Parathyroid adenoma (tissue), 2 donors: Measurements from ENCODE around the gene NKG7.

Experiments used
- H2AFZ ChIP-seq: fragments of 300-600 bp; sonication (generic); one replicate; pipeline ENCODE4 v1.7.0; 2017; ENCODE audit warnings: antibody characterized with exemption, mild to moderate bottlenecking
- H3K27ac ChIP-seq: fragments of 300-600 bp; sonication (generic); one replicate; pipeline ENCODE4 v1.7.0; 2017
- H3K27me3 ChIP-seq: fragments of 300-600 bp; sonication (generic); one replicate; pipeline ENCODE4 v1.7.0; 2017; ENCODE audit warnings: low read length; ENCODE audit not compliant: control insufficient read depth, insufficient read depth
- H3K36me3 ChIP-seq: fragments of 300-600 bp; sonication (generic); one replicate; pipeline ENCODE4 v1.7.0; 2017; ENCODE audit warnings: low read length; ENCODE audit not compliant: control insufficient read depth, insufficient read depth
- H3K4me1 ChIP-seq: fragments of 300-600 bp; sonication (generic); one replicate; pipeline ENCODE4 v1.7.0; 2017; ENCODE audit warnings: control low read depth
- H3K4me2 ChIP-seq: fragments of 300-600 bp; sonication (generic); one replicate; pipeline ENCODE4 v1.7.0; 2017; ENCODE audit warnings: low read length
- H3K4me3 ChIP-seq: fragments of 300-600 bp; sonication (generic); one replicate; pipeline ENCODE4 v1.7.0; 2017; ENCODE audit warnings: low read depth, low read length
- H3K79me2 ChIP-seq: fragments of 300-600 bp; sonication (generic); one replicate; pipeline ENCODE4 v1.7.0; 2017; ENCODE audit warnings: control low read depth
- H3K9ac ChIP-seq: fragments of 300-600 bp; sonication (generic); one replicate; pipeline ENCODE4 v1.7.0; 2017; ENCODE audit warnings: mild to moderate bottlenecking
- H3K9me3 ChIP-seq: fragments of 300-600 bp; sonication (generic); one replicate; pipeline ENCODE4 v1.7.0; 2017; ENCODE audit warnings: low read length; ENCODE audit not compliant: control insufficient read depth
- TF ChIP-seq, protein P1 (sequence below): fragments of 300-600 bp; sonication (generic); IDR thresholded peaks from one replicate; pipeline ENCODE4 v1.7.0; 2017; ENCODE audit warnings: antibody characterized with exemption, mild to moderate bottlenecking
- donor health status: primary hyperparathyroidism.

Gene NKG7

DNA sequence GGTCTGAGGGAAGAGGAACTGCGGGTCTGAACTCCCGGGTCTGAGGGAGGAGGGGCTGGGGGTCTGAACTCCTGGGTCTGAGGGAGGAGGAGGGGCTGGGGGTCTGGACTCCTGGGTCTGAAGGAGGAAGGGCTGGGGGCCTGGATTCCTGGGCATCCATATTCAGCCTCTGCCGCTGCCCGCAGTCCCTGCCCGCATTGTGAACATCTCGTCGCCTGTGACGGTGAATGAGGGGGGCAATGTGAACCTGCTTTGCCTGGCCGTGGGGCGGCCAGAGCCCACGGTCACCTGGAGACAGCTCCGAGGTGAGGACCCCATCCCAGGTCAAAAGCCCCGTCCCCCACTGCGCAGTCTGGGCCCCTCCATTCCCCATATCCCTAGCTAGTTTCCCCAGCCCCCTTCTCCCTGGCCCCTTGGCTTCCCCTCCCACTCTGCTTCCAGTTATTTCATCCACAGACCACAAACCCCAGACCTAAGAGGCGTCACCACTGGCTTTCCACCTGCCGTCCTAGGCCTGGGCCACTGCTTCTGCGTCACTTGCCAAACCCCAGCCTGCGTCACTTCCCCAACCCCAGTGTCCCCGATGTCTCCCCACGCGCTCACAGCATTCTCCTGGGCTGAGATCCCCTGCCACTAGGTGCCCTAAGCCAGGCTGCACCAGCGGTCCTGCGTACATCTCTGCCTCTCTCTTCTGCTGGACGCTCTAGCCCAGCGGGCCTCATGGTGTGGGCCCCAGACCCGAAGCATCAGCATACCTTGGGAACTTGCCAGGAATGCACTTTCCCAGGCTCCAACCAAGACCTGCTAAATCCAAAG, 47.1 kb downstream of the NKG7 start:
- no peak overlapping the region for H3K27ac ChIP-seq
- H3K4me3 ChIP-seq = no peak overlapping the region
- no peaks in the 10 kb centered on the region for H3K9me3 ChIP-seq
- no peaks in the 10 kb centered on the region for H3K36me3 ChIP-seq
- H3K9ac ChIP-seq = no peak overlapping the region
- TF ChIP-seq, protein P1, sequence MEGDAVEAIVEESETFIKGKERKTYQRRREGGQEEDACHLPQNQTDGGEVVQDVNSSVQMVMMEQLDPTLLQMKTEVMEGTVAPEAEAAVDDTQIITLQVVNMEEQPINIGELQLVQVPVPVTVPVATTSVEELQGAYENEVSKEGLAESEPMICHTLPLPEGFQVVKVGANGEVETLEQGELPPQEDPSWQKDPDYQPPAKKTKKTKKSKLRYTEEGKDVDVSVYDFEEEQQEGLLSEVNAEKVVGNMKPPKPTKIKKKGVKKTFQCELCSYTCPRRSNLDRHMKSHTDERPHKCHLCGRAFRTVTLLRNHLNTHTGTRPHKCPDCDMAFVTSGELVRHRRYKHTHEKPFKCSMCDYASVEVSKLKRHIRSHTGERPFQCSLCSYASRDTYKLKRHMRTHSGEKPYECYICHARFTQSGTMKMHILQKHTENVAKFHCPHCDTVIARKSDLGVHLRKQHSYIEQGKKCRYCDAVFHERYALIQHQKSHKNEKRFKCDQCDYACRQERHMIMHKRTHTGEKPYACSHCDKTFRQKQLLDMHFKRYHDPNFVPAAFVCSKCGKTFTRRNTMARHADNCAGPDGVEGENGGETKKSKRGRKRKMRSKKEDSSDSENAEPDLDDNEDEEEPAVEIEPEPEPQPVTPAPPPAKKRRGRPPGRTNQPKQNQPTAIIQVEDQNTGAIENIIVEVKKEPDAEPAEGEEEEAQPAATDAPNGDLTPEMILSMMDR = no peak
- H3K27me3 ChIP-seq = no peaks in the 10 kb centered on the region
- peaks cover 4% of the 10 kb centered on the region for H3K4me1 ChIP-seq
- no peak overlapping the region for H3K4me2 ChIP-seq
- H2AFZ ChIP-seq = no peak overlapping the region
- H3K79me2 ChIP-seq = no peaks in the 10 kb centered on the region

DNA sequence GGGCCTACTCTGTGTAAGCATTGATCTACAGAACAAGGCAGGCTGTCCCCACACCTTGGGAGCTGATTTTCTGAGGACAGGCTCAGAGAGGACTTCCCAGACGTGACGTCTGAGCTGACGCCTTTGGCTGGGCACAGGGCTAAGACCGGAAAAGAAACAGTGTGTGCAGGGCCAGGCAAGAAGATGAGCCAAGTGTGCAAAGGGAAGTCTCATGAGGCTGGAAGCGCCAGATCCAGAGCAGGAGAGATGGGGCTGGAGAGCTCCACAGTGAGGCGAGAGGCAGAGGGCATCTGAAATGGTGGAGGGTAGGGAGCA, 48.3 kb downstream of the NKG7 start:
- Histone ChIP-seq H3K36me3 (no peaks in the 10 kb centered on the region), H3K79me2 (no peaks in the 10 kb centered on the region), H3K27me3 (no peaks in the 10 kb centered on the region), H2AFZ (no peak overlapping the region), H3K4me1 (peaks cover 12% of the 10 kb centered on the region), H3K27ac (no peak overlapping the region), H3K9me3 (no peaks in the 10 kb centered on the region), H3K4me2 (no peak overlapping the region), H3K9ac (no peak overlapping the region), H3K4me3 (no peak overlapping the region)
- TF ChIP-seq, protein P1 = no peak

DNA sequence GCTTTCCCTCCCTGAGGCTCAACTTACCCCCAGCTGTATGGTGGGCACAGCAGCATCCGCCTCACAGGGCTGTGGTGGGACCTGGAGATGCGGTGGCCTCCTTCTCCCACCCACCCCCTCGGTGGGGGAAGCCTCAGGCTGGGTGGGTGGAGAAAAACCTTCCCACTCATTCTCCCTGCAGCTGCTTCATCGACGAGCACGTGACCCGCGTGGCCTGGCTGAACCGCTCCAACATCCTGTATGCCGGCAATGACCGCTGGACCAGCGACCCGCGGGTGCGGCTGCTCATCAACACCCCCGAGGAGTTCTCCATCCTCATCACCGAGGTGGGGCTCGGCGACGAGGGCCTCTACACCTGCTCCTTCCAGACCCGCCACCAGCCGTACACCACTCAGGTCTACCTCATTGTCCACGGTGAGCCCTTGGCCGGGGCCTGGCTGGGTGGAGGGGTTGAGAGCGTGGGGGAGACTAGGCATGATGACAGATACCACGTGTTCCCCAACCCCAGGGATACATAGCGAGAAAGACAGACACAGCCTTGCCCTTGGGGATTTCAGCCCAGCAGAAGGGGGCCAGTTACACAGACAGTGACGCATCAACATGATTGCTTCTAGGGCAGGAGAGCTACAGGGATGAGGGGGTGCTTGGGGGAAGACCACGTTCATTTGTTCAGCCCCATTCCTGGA, 48.8 kb downstream of the NKG7 start:
- Histone ChIP-seq H3K4me1 (peaks cover 12% of the 10 kb centered on the region), H3K4me2 (no peak overlapping the region), H3K79me2 (no peaks in the 10 kb centered on the region), H3K36me3 (no peaks in the 10 kb centered on the region), H3K27me3 (no peaks in the 10 kb centered on the region), H2AFZ (no peak overlapping the region), H3K9ac (no peak overlapping the region), H3K9me3 (no peaks in the 10 kb centered on the region), H3K4me3 (no peak overlapping the region), H3K27ac (no peak overlapping the region)
- TF ChIP-seq, protein P1 = no peak

DNA sequence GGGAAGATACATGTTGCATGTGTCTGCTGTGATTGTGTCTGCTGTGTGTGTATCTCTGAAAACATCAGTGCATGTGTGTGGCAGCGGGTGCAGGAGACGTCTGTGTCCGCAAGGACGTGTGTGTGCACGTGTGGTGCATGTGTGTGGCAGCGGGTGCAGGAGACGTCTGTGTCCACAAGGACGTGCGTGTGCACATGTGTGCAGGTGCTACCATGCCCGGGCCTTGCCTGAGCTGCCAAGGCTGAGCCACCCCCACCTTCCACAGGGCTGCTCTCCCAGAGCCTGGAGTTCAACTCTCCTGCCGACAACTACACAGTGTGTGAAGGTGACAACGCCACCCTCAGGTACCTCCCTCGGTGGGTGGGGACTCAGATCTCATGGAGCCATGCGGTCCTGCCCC, 50.7 kb downstream of the NKG7 start:
- H3K9ac ChIP-seq = no peak overlapping the region
- TF ChIP-seq, protein P1 = no peak
- H2AFZ ChIP-seq = no peak overlapping the region
- no peaks in the 10 kb centered on the region for H3K79me2 ChIP-seq
- no peaks in the 10 kb centered on the region for H3K36me3 ChIP-seq
- H3K4me1 ChIP-seq = peaks cover 12% of the 10 kb centered on the region
- H3K9me3 ChIP-seq = no peaks in the 10 kb centered on the region
- no peaks in the 10 kb centered on the region for H3K27me3 ChIP-seq
- H3K4me3 ChIP-seq = no peak overlapping the region
- H3K27ac ChIP-seq = no peak overlapping the region
- H3K4me2 ChIP-seq = no peak overlapping the region
